IMR-90 (cell line): ENCODE measurements around the gene SF3B1. TPM values are rescaled to one million over a fixed set of nuclear protein-coding genes. Genes with fewer than 3 reads are reported as not detected.
A peak's percentile ranks its signal among the peaks of the same experiment; 100 is the strongest.

ENCODE experiments used
- ATAC-seq: fragments of 200-7000 bp; cut with Tn5 transposase; 2 replicates; pipeline ENCODE4 v1.9.1; 2020; ENCODE audit warnings: low read depth, mild to moderate bottlenecking, moderate library complexity
- BruUV-seq: library from RNA; stranded (reverse); fragments of 400-500 nt; replicated peaks from 2 replicates; lab custom pipeline; 2021; lab: Mats Ljungman, UMichigan
- CTCF ChIA-PET: fragments of 300-600 bp; formaldehyde crosslinking; extraction: SDS; loops from one replicate; lab custom pipeline; 2021; ENCODE audit warnings: antibody characterized with exemption; lab: Yijun Ruan, JAX
- POLR2A ChIA-PET: fragments of 300-600 bp; sonication (Branson Sonifier 250); formaldehyde crosslinking; loops from one replicate; lab custom pipeline; 2022; ENCODE audit warnings: antibody characterized with exemption; ENCODE audit not compliant: unreplicated experiment; lab: Charles Lee
- DNase-seq: peaks from one replicate; pipeline ENCODE4 v3.0.0; 2013
- H2AFZ ChIP-seq: replicated peaks from 2 replicates; pipeline ENCODE3; 2013; ENCODE audit warnings: low read length, mild to moderate bottlenecking; ENCODE audit not compliant: poor library complexity
- H2AK5ac ChIP-seq: 2 replicates; pipeline ENCODE4 v1.6.1; 2013; ENCODE audit warnings: low read depth, low read length, inconsistent platforms
- H2AK9ac ChIP-seq: replicated peaks from 2 replicates; pipeline ENCODE3; 2013; ENCODE audit warnings: mild to moderate bottlenecking, low read depth, low read length, moderate library complexity; ENCODE audit not compliant: poor library complexity
- H2BK120ac ChIP-seq: 2 replicates; pipeline ENCODE4 v1.6.1; 2013; ENCODE audit warnings: low read depth, low read length, inconsistent platforms
- H2BK15ac ChIP-seq: 3 replicates; pipeline ENCODE4 v1.6.1; 2013; ENCODE audit warnings: low read depth, low read length, inconsistent platforms
- H2BK20ac ChIP-seq: 2 replicates; pipeline ENCODE4 v1.6.1; 2013; ENCODE audit warnings: low read depth, mild to moderate bottlenecking, inconsistent platforms, low read length, moderate library complexity
- H2BK5ac ChIP-seq: 2 replicates; pipeline ENCODE4 v1.6.1; 2013; ENCODE audit warnings: mild to moderate bottlenecking, low read depth, low read length, inconsistent platforms; ENCODE audit not compliant: poor library complexity, severe bottlenecking
- H3K14ac ChIP-seq: replicated peaks from 2 replicates; pipeline ENCODE4 v1.6.1; 2013; ENCODE audit warnings: low read depth, low read length, inconsistent platforms
- H3K18ac ChIP-seq: 2 replicates; pipeline ENCODE4 v1.6.1; 2013; ENCODE audit warnings: low read depth, low read length, control low read depth
- H3K23ac ChIP-seq: 2 replicates; pipeline ENCODE4 v1.6.1; 2013; ENCODE audit warnings: low read depth, low read length, inconsistent platforms
- H3K27ac ChIP-seq: 2 replicates; pipeline ENCODE4 v1.5.1; 2013; ENCODE audit warnings: mild to moderate bottlenecking, control low read depth, low read length; ENCODE audit not compliant: insufficient read depth
- H3K27me3 ChIP-seq: 2 replicates; pipeline ENCODE4 v1.6.1; 2013; ENCODE audit warnings: low read length; ENCODE audit not compliant: control insufficient read depth, insufficient read depth
- H3K36me3 ChIP-seq: 2 replicates; pipeline ENCODE4 v1.6.1; 2013; ENCODE audit warnings: low read length, mixed read lengths; ENCODE audit not compliant: control insufficient read depth, insufficient read depth
- H3K4ac ChIP-seq: 2 replicates; pipeline ENCODE4 v1.6.1; 2013; ENCODE audit warnings: low read depth, low read length, inconsistent platforms
- H3K4me1 ChIP-seq: 2 replicates; pipeline ENCODE4 v1.6.1; 2013; ENCODE audit warnings: low read length, mixed read lengths; ENCODE audit not compliant: control insufficient read depth, insufficient read depth
- H3K4me2 ChIP-seq: 2 replicates; pipeline ENCODE4 v1.6.1; 2013; ENCODE audit warnings: low read depth, mild to moderate bottlenecking, control low read depth, low read length, moderate library complexity
- H3K4me3 ChIP-seq: 2 replicates; pipeline ENCODE4 v1.5.1; 2013; ENCODE audit warnings: low read depth, mild to moderate bottlenecking, control low read depth, low read length, moderate library complexity; ENCODE audit not compliant: insufficient read depth
- H3K56ac ChIP-seq: 2 replicates; pipeline ENCODE4 v1.6.1; 2013; ENCODE audit warnings: low read length, inconsistent platforms; ENCODE audit not compliant: insufficient read depth; ENCODE audit errors: extremely low read depth
- H3K79me1 ChIP-seq, 2 experiments: 2 replicates each; pipeline ENCODE4 v1.6.1; 2013; ENCODE audit warnings: low read length in 2 of 2, inconsistent platforms in 1 of 2, low read depth in 1 of 2
- H3K9ac ChIP-seq: 2 replicates; pipeline ENCODE4 v1.6.1; 2013; ENCODE audit warnings: low read depth, low read length, control low read depth
- H3K9me1 ChIP-seq: 2 replicates; pipeline ENCODE4 v1.6.1; 2013; ENCODE audit warnings: low read length, inconsistent platforms; ENCODE audit not compliant: insufficient read depth
- H3K9me3 ChIP-seq: 2 replicates; pipeline ENCODE4 v1.6.1; 2013; ENCODE audit warnings: low read length; ENCODE audit not compliant: control insufficient read depth, insufficient read depth
- H4K20me1 ChIP-seq: 2 replicates; pipeline ENCODE4 v1.6.1; 2013; ENCODE audit warnings: low read length, inconsistent platforms; ENCODE audit not compliant: insufficient read depth
- H4K5ac ChIP-seq: 2 replicates; pipeline ENCODE4 v1.6.1; 2013; ENCODE audit warnings: mild to moderate bottlenecking, low read depth, low read length, control low read depth
- H4K8ac ChIP-seq, 2 experiments: 2 replicates each; pipeline ENCODE4 v1.6.1; 2013; ENCODE audit warnings: low read depth in 2 of 2, low read length in 2 of 2, control low read depth in 1 of 2, inconsistent platforms in 1 of 2
- H4K91ac ChIP-seq: 2 replicates; pipeline ENCODE4 v1.6.1; 2013; ENCODE audit warnings: low read depth, low read length, inconsistent platforms; ENCODE audit not compliant: insufficient read depth
- BHLHE40 ChIP-seq: fragments of 150-350 bp; IDR thresholded peaks from 2 replicates; pipeline ENCODE4 v1.6.1; 2016; ENCODE audit warnings: mild to moderate bottlenecking, low read depth, low read length
- CEBPB ChIP-seq: IDR thresholded peaks from 2 replicates; pipeline ENCODE4 v1.6.1; 2012; ENCODE audit warnings: low read depth, low read length, improper control_type of control experiment
- CHD1 ChIP-seq: IDR thresholded peaks from 2 replicates; pipeline ENCODE4 v1.6.1; 2012; ENCODE audit warnings: low read depth, low read length, improper control_type of control experiment
- CTCF ChIP-seq: conservative IDR thresholded peaks from 2 replicates; pipeline ENCODE4 v1.5.1; 2012; ENCODE audit warnings: mild to moderate bottlenecking, low read depth, low read length, improper control_type of control experiment
- ELK1 ChIP-seq: fragments of 150-350 bp; IDR thresholded peaks from 2 replicates; pipeline ENCODE4 v1.6.1; 2016; ENCODE audit warnings: low read depth, mild to moderate bottlenecking, low read length, moderate library complexity, borderline replicate concordance
- FOS ChIP-seq: fragments of 150-350 bp; IDR thresholded peaks from 2 replicates; pipeline ENCODE4 v1.6.1; 2016; ENCODE audit warnings: low read depth, low read length
- MAFK ChIP-seq: IDR thresholded peaks from 2 replicates; pipeline ENCODE4 v1.6.1; 2012; ENCODE audit warnings: low read depth, low read length, improper control_type of control experiment
- MAZ ChIP-seq: IDR thresholded peaks from 2 replicates; pipeline ENCODE4 v1.6.1; 2012; ENCODE audit warnings: low read depth, mild to moderate bottlenecking, low read length, improper control_type of control experiment, moderate library complexity, borderline replicate concordance
- MXI1 ChIP-seq: IDR thresholded peaks from 2 replicates; pipeline ENCODE4 v1.6.1; 2012; ENCODE audit warnings: low read depth, mild to moderate bottlenecking, low read length, moderate library complexity, borderline replicate concordance
- NFE2L2 ChIP-seq: fragments of 150-350 bp; IDR thresholded peaks from 2 replicates; pipeline ENCODE4 v1.6.1; 2016; ENCODE audit warnings: low read depth, mild to moderate bottlenecking, low read length
- POLR2A ChIP-seq: IDR thresholded peaks from 2 replicates; pipeline ENCODE4 v1.6.1; 2012; ENCODE audit warnings: mild to moderate bottlenecking, low read depth, low read length
- RAD21 ChIP-seq: IDR thresholded peaks from 2 replicates; pipeline ENCODE4 v1.6.1; 2012; ENCODE audit warnings: low read length, improper control_type of control experiment
- RCOR1 ChIP-seq: IDR thresholded peaks from 2 replicates; pipeline ENCODE4 v1.6.1; 2012; ENCODE audit warnings: mild to moderate bottlenecking, low read length, improper control_type of control experiment; ENCODE audit not compliant: insufficient replicate concordance
- RFX5 ChIP-seq: IDR thresholded peaks from 2 replicates; pipeline ENCODE4 v1.8.0; 2012; ENCODE audit warnings: low read depth, mild to moderate bottlenecking, low read length, moderate library complexity
- SMC3 ChIP-seq: fragments of 150-350 bp; IDR thresholded peaks from 2 replicates; pipeline ENCODE4 v1.6.1; 2016; ENCODE audit warnings: low read depth, mild to moderate bottlenecking, antibody characterized with exemption, low read length, moderate library complexity
- USF2 ChIP-seq: fragments of 150-350 bp; IDR thresholded peaks from 2 replicates; pipeline ENCODE4 v1.6.1; 2017; ENCODE audit warnings: mild to moderate bottlenecking, antibody characterized with exemption, low read length, low read depth
- WGBS, 2 experiments: methylation state at CpG; one replicate each; pipeline versions ENCODE4 v1.1.5 to v1.1.7; 2013; ENCODE audit warnings: missing lambda C conversion rate in 2 of 2; ENCODE audit not compliant: insufficient read length in 1 of 2; ENCODE audit errors: extremely low coverage in 2 of 2; 5-methylcytosine and 5-hydroxymethylcytosine counted together
- dilution Hi-C: fragments of 300-500 bp; cut with HindIII; formaldehyde crosslinking; loops from one replicate; pipeline ENCODE4 v1.14.3; 2018; ENCODE audit warnings: low sequenced_read_pairs; ENCODE audit not compliant: unreplicated experiment
- in situ Hi-C: fragments of 300-500 bp; cut with MboI; formaldehyde crosslinking; loops from 3 replicates; pipeline ENCODE4 v1.14.3; 2019; ENCODE audit warnings: low sequenced_read_pairs, inconsistent platforms, mixed read lengths
- intact Hi-C: fragments of 100-400 bp; cut with micrococcal nuclease; formaldehyde crosslinking; loops from 2 replicates; pipeline ENCODE4 v1.10.0; 2022
- polyA plus RNA-seq, 3 experiments: library from polyadenylated mRNA; depleted of rRNA; stranded (reverse); fragments of >200 nt; gene quantifications; 2 replicates each; pipeline ENCODE4 v1.2.3, GENCODE V29; 2012; ENCODE audit warnings: low replicate concordance in 1 of 3
- total RNA-seq: library from RNA; depleted of rRNA; stranded (reverse); fragments of >200 nt; gene quantifications from 2 replicates; pipeline ENCODE4 v1.2.3, GENCODE V29; 2012

SF3B1 gene
- total and polyA plus RNA-seq, 2 of the 4 experiments (the other 2 are of a cell fraction) = 326 to 942 TPM

GRCh38 chr2:197353393-197354168 is 81.2 kb downstream of the SF3B1 start:
- H3K4me3 ChIP-seq = no peak overlapping the region
- H3K14ac ChIP-seq = no peak overlapping the region
- 0 out of 2 replicates have a peak overlapping the region, but pooled peaks have one; percentile 0 for H3K56ac ChIP-seq
- H4K20me1 ChIP-seq = no peaks in the 10 kb centered on the region
- H4K8ac ChIP-seq = no peak overlapping the region
- no peaks in the 10 kb centered on the region for H3K27me3 ChIP-seq
- POLR2A ChIA-PET = no interaction called here
- H4K91ac ChIP-seq = no peak overlapping the region
- no peaks in the 10 kb centered on the region for H3K9me3 ChIP-seq
- no peaks in the 10 kb centered on the region for H3K9me1 ChIP-seq
- no peak overlapping the region for H2AK5ac ChIP-seq
- no CpG with 5 or more reads among the region's 3 CpGs for WGBS, 2 experiments
- DNase-seq = no peak
- no peak overlapping the region for H3K18ac ChIP-seq
- in situ Hi-C loops (no loop called here), intact Hi-C loops (no loop called here), dilution Hi-C loops (no loop called here)
- TF ChIP-seq CEBPB (no peak), CTCF (no peak), ELK1 (no peak), BHLHE40 (no peak), RCOR1 (no peak), FOS (no peak), SMC3 (no peak), RFX5 (no peak), MAZ (no peak), POLR2A (no peak), RAD21 (no peak), CHD1 (no peak), MXI1 (no peak), MAFK (no peak), USF2 (no peak), NFE2L2 (no peak)
- H2AK9ac ChIP-seq = no peak overlapping the region
- CTCF ChIA-PET = no interaction called here
- no peak overlapping the region for H2BK120ac ChIP-seq
- no peak overlapping the region for H3K4me2 ChIP-seq
- H4K5ac ChIP-seq = no peak overlapping the region
- no peak overlapping the region for H2BK5ac ChIP-seq
- no TSS peak for BruUV-seq
- H3K36me3 ChIP-seq = no peaks in the 10 kb centered on the region
- ATAC-seq = no peak
- H2BK15ac ChIP-seq = no peak overlapping the region
- no peak overlapping the region for H3K23ac ChIP-seq
- H3K27ac ChIP-seq = no peak overlapping the region
- H3K4ac ChIP-seq = no peak overlapping the region
- H3K79me1 ChIP-seq = no peaks in the 10 kb centered on the region
- H2BK20ac ChIP-seq = no peak overlapping the region
- H3K9ac ChIP-seq = no peak overlapping the region
- H3K4me1 ChIP-seq = no peaks in the 10 kb centered on the region
- H2AFZ ChIP-seq = no peak overlapping the region
